Measurements from ENCODE around the gene PLA2G3.

DNA sequence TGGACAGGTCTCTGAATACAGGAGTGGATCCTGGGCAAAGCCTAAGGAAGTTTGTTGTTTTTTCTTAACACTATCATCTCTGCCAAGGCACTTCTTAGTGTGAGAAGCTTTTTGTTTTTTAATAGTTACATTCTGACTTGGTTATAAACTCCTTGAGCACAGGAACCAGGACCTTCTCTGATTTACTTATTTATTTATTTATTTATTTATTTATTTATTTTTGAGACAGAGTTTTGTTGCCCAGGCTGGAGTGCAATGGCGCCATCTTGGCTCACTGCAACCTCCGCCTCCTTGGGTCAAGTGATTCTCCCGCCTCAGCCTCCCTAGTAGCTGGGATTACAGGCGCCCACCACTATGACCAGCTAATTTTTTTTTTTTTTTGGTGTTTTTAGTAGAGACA is 30.7 kb upstream of the PLA2G3 start:
- TF ChIP-seq CBX2 (IDR thresholded peaks at IDR 0.05; ENCODE audit: borderline replicate concordance, low read depth) = no peak
- TF ChIP-seq EP300 (IDR thresholded peaks at IDR 0.05) = no peak
- TF ChIP-seq, protein P1, sequence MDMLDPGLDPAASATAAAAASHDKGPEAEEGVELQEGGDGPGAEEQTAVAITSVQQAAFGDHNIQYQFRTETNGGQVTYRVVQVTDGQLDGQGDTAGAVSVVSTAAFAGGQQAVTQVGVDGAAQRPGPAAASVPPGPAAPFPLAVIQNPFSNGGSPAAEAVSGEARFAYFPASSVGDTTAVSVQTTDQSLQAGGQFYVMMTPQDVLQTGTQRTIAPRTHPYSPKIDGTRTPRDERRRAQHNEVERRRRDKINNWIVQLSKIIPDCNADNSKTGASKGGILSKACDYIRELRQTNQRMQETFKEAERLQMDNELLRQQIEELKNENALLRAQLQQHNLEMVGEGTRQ (IDR thresholded peaks at IDR 0.05) = no peak
- no peak for TF ChIP-seq FOXS1 (CRISPR knock-in tag; IDR thresholded peaks at IDR 0.05)
- TF ChIP-seq POLR2A (IDR thresholded peaks at IDR 0.05; ENCODE audit: low read length) = no peak
- no peak for TF ChIP-seq SREBF2 (IDR thresholded peaks at IDR 0.05)
- TF ChIP-seq CEBPB (IDR thresholded peaks at IDR 0.05) = no peak
- TF ChIP-seq, protein P2, sequence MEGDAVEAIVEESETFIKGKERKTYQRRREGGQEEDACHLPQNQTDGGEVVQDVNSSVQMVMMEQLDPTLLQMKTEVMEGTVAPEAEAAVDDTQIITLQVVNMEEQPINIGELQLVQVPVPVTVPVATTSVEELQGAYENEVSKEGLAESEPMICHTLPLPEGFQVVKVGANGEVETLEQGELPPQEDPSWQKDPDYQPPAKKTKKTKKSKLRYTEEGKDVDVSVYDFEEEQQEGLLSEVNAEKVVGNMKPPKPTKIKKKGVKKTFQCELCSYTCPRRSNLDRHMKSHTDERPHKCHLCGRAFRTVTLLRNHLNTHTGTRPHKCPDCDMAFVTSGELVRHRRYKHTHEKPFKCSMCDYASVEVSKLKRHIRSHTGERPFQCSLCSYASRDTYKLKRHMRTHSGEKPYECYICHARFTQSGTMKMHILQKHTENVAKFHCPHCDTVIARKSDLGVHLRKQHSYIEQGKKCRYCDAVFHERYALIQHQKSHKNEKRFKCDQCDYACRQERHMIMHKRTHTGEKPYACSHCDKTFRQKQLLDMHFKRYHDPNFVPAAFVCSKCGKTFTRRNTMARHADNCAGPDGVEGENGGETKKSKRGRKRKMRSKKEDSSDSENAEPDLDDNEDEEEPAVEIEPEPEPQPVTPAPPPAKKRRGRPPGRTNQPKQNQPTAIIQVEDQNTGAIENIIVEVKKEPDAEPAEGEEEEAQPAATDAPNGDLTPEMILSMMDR (IDR thresholded peaks at IDR 0.05) = no peak
- no peak for TF ChIP-seq KDM5A (IDR thresholded peaks at IDR 0.05)
- no peak for TF ChIP-seq PHF8 (IDR thresholded peaks at IDR 0.05; ENCODE audit: borderline replicate concordance, low read depth)
- no peak for TF ChIP-seq MYC (IDR thresholded peaks at IDR 0.05; ENCODE audit: borderline replicate concordance, low read length)

Measured in A549 (cell line).